ENCODE measurements around the gene TESK2.
A peak's percentile ranks its signal among the peaks of the same experiment; 100 is the strongest.
"Not testable (repeated sequence)": the region's sequence is repeated elsewhere in the genome, so short reads cannot be mapped to it uniquely, and the experiment has no call there.

The TESK2 gene, protein sequence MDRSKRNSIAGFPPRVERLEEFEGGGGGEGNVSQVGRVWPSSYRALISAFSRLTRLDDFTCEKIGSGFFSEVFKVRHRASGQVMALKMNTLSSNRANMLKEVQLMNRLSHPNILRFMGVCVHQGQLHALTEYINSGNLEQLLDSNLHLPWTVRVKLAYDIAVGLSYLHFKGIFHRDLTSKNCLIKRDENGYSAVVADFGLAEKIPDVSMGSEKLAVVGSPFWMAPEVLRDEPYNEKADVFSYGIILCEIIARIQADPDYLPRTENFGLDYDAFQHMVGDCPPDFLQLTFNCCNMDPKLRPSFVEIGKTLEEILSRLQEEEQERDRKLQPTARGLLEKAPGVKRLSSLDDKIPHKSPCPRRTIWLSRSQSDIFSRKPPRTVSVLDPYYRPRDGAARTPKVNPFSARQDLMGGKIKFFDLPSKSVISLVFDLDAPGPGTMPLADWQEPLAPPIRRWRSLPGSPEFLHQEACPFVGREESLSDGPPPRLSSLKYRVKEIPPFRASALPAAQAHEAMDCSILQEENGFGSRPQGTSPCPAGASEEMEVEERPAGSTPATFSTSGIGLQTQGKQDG

DNA sequence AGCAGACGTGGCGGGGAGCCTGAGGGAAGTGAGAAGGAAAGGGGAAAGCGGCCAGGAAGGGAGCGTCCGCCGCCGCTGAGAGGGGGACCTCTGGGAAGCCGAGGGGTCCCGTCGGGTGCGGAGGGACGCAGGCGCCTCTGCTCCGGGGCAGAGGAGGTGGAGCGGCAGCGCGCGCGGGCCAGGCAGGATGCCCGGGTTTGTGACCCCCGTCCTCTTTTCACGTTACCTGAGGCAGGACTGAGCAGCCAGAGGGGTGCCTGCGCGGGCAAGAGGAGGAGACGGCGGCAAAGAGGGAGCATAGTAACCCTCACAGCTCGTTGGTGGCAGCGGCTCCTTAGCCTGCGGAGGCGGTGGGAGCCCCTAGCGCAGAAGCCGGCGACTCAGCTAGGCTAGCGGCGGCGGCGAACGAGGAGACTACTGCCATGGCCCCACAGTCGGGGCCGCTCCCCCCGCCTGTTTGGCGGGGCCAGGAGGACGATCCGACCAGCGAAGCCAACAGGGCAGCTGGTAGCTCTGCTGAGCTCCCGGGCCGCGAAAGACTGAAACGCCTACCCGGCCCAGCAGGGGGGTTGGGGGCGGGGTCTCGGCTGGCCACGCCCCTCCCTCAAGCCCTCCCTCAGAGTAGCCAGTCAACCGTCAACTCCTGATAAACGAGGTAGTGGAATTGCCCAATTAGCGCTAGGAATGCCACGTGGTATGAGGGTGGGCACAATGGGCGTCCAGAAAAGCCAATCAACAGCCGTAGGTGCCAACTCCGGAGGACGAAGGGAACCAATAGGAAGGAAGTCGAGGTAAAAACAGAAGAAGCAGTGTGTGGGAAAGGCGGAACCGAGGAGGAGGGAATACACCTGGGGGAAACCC lies at the start of gene TESK2:
Gene TESK2 (minus strand): TSS at position 538 of the 861 bp plus-strand sequence. CDS start 33,378 bp downstream, outside the sequence.
- peak; percentile 97 for DNase-seq

DNA sequence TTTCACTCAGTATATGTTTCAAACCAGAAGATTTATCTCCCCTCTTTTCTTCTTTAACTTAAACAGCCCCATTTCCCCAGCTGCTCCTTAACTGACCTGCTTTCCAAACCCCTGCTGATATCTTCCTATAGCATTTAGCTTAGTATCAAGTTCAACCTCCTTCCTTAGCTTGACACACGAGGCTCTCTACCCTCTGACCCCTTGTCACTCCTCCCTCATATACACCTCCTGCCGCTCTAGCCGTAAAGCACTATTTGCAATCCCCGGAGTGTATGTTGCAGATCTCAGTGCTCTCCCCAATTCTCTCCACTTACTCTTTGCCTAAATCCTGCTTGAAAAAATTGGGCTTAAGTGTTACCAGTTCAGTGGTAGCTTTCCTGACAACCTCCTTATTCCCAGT lies 45.9 kb upstream of the TESK2 start:
- no peak for DNase-seq

DNA sequence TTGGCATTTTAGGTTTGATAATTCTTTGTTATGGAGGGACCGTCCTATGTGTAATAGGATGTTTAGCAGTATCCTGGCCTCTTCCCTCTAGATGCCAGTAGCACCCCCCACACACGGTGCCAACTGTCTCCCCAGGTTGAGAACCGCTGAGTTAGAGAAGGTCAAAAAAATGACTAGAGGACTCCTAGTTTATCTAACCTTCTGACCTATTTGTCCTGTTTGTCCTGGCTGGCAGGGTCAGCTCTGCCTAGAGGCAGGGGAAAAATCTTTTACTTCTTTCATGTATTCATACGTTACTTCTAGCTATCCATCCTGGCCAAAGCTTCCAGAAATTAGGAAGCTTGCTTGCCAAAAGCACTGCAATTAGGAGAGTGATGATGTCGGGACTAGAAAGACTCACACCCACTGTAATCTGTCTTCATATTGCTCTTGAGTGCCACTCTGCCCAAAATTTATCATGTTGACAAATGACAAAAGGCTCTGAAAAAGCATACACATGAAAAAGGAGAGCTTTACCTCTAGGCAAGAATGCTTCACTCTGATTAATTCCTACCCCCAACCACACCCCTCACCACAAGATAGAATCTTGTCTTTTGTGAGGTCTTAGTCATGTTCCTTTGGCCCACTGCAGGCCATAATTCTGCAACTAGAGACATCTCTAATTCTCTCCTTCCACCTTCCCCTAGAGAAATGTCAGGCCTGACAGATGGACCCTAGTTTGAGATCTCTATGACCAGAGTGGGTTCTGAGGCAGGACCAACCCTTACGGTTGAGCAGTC lies 45.2 kb upstream of the TESK2 start:
- DNase-seq = no peak

DNA sequence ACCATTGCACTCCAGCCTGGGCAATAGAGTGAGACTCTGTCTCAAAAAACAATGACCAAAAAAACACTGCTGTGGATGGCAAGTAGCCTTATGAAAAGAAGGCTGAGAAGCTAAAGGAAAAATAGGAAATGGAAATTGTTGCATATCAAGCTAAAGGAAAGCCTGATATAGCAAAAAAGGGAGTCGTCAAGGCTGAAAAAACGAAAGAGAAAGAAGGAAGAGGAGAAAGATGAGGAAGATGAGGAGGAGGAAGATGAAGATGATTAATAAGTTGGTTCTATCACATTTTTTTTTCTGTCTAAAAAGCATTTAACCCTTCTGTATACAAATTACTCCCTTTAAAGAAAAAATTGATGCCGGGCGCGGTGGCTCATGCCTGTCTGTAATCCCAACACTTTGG lies 40.9 kb upstream of the TESK2 start:
- no peak for DNase-seq

DNA sequence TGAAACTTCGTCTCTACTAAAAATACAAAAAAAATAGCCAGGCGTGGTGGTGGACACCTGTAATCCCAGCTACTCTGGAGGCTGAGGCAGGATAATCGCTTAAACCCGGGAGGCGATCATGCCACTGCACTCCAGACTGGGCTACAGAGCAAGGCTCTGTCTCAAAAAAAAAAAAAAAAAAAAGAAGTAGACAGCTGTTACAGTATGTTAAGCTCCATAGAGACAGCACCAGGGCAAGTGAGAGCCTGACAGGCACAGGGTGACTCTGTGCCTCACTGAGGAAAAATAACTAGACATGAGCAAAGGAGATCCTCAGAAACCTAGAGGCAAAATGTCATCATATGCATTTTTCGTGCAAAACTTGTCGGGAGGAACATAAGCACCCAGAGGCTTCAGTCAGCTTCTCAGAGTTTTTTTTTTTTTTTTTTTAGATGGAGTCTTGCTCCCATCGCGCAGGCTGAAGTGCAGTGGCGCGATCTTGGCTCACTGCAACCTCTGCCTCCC lies 39.7 kb upstream of the TESK2 start:
- DNase-seq = no peak

DNA sequence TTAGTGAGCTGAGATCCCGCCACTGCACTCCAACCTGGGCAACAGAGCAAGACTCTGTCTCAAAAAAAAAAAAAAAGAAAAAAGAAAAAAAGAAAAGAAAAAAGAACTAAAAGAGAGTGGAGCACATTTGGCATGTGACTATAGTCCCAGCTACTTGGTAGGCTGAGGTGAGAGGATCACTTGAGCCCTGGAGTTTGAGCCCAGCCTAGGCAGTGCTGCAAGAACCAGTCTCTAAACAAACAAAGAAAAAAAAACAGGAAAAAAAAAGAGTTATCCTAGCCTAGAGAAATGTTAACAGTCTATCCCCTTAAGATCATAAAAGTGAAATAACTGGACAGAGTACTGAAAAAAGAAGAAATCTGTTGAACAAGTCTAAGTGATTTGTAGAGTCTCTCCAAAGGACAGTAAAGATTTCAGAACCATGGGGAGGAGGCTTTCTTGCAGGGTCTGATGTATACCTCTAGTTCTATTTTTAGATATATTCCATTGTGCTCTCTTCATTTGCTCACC lies 35.2 kb upstream of the TESK2 start:
- DNase-seq = no peak

DNA sequence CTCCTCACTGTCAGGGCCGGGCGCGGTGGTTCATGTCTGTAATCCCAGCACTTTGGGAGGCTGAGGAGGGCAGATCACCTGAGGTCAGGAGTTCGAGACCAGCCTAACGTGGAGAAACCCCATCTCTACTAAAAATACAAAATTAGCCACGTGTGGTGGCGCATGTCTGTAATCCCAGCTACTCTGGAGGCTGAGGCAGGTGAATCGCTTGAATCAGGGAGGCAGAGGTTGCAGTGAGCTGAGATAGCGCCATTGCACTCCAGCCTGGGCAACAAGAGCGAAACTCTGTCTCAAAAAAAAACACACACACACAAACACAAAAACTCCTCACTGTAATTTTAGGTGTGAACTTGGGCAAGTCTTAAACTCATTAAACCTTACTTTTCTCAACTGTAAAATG lies 33.0 kb upstream of the TESK2 start:
- not testable (repeated sequence) for DNase-seq

DNA sequence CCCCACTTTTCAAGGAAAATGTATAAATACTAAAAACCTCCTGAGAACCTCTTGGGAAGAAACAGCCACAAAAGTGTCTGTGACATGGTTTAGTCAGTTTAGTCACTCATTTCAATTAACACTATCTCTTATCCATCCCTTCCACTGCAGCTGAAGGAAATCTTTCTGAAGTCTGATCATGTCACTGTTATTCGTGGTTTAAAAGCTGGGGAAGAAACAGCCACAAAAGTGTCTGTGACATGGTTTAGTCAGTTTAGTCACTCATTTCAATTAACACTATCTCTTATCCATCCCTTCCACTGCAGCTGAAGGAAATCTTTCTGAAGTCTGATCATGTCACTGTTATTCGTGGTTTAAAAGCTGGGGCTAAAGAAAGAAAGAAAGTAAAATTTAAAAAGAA lies 32.6 kb upstream of the TESK2 start:
- not testable (repeated sequence) for DNase-seq

DNA sequence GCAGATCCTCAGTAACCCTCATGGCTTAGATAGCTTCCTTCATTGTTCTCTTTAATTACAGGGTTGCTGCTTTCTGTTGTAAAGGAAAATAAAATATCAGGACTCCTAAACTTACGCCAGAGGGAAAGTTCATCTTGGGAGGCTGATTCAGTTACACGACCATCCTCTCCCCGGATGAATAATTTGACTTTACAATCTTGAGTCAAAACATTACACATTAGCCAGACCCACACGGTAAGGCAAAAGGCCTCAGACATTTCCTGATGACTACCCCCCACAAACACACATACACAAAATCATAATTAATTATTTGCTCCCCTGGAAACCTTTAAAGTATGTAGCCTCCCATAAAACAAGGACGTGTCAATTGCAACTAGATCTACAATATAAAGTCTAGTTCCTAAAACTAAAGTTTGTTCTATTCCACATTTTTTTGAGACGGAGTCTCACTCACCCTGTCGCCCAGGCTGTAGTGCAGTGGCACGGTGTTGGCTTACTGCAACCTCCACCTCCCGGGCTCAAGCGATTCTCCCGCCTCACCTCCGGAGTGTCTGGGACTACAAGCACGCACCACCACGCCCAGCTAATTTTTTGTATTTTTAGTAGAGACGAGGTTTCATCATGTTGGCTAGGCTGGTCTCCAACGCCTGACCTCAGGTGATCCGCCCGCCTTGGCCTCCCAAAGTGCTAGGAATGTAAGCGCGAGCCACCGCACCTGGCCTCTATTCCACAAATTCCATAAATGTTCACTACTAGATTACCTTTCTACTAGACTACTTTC lies 31.6 kb upstream of the TESK2 start:
- no peak for DNase-seq

DNA sequence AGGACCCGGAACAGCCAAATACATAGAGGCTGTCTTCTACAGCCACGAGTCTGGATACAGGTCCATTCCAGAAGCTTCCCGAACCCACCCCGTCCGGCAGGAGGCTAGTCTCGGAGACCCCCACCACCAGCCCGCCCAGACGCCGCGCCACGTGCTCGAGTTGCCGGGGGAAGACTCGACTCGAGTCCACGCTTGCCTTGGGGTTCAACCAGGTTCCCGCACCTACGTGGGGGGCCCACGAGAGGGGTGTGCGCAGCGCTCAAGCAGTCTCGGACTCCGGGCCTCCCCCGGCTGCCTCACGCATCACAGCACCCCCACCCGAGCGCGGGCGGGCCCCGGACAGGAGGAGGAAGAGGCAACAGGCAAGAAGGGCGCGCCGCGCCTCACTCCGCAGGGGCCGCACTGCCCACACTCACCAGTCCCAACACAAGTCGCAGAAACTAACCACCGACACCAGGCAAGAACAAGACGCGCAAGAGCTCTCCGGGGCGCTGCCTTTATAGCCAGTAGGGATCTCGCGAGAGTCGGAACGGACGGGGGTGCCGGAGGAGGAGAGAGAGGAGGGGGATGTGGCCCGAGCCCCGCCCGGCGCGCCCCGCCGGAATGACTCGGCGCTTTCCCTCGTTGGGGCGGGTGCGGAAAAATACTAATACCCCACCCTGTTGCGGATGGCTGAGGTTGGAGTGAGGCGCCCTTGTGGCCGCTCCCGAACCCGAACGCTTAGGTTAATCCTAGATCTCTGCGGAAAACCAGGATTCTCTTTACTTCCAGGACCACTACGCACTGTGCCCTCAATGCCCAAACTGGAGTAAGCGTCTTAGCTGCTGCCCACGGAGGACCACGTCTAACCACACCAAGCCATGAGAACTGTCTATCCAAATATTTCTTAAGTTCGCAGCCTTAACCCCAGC lies 30.7 kb upstream of the TESK2 start, which contains the start of gene PRDX1:
Gene PRDX1 (minus strand): TSS at position 472 of the 911 bp plus-strand sequence. CDS start 2,841 bp downstream, outside the sequence.
- peak; percentile 96 for DNase-seq

DNA sequence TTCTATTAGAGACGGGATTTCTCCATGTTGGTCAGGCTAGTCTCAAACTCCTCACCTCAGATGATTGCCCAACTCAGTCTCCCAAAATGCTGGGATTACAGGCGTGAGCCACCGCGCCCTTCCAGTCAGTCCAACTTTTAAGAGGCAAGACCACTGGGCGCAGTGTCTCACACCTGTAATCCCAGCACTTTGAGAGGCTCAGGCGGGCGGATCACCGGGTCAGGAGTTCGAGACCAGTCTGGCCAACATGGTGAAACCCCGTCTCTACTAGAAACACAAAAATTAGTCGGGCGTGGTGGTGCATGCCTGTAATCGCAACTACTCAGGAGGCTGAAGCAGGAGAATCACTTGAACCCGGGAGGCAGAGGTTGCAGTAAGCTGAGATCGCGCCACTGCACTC lies 28.8 kb upstream of the TESK2 start:
- not testable (repeated sequence) for DNase-seq

DNA sequence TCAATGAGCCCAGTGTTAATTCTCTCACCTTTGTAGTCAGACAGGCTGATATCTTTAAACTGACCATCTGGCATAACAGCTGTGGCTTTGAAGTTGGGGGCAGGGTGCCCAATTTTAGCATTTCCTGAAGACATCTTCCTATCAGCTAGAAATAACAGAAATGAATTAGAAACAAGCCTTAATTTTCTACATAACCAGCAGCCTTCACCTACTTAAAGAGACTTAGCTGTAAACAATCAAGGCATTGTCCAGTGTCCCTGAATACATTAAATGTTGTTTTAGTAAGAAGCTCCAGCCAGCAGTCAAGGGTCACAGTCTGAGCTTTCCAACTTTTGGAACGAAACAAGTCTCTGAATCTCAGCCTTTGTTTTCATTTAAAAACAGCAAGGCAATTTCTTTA lies 27.9 kb upstream of the TESK2 start:
- DNase-seq = no peak

DNA sequence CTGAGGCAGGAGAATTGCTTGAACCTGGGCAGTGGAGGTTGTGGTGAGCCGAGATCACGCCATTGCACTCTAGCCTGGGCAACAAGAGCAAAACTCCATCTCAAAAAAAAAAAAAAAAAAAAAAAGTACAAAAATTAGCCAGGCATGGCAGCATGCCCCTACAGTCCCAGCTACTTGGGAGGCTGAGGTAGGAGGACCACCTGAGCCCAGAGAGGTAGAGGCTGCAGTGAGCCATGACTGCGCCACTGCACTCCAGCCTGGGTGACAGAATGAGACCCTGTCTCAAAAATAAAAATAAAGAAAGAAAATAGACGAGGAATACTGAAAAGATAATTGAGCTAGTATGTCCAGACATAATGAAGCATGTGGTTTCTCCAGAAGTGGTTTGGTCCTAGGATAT lies 27.4 kb upstream of the TESK2 start:
- DNase-seq = not testable (repeated sequence)

DNA sequence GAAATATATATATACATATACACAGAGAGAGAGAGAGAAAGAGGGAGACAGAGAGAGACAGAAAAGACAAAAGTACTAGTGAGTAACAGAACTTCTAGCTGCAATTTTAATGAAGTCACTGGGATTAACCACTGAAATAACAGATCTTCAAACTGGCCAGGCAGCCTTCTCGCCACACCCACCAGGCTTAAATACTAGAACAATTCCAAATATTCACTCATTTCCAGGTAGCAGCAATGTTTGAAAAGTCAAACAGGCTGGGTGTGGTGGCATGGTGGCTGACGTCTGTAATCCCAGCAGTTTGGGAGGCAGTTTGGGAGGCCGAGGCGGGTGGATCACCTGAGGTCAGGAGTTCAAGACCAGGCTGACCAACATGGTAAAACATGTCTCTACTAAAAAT lies 25.5 kb upstream of the TESK2 start:
- DNase-seq = no peak

DNA sequence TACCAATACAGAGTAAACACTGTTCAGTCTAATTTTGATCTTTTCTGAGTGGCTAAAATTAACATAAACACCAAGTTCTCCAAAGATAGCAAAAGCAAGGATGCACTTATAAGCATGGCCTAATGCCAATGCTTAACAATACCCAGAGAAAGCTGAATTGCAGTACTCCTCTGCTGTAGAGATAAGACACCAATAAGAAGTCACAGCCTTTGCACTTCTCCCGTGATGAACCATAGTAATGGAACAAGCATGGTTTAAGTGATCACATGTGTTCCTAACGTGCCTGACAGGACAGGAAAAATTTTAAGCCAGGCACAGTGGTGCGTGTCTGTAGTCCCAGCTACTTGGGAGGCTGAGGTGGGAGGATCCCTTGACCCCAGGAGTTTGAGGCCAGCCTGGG lies 25.1 kb upstream of the TESK2 start:
- no peak for DNase-seq

DNA sequence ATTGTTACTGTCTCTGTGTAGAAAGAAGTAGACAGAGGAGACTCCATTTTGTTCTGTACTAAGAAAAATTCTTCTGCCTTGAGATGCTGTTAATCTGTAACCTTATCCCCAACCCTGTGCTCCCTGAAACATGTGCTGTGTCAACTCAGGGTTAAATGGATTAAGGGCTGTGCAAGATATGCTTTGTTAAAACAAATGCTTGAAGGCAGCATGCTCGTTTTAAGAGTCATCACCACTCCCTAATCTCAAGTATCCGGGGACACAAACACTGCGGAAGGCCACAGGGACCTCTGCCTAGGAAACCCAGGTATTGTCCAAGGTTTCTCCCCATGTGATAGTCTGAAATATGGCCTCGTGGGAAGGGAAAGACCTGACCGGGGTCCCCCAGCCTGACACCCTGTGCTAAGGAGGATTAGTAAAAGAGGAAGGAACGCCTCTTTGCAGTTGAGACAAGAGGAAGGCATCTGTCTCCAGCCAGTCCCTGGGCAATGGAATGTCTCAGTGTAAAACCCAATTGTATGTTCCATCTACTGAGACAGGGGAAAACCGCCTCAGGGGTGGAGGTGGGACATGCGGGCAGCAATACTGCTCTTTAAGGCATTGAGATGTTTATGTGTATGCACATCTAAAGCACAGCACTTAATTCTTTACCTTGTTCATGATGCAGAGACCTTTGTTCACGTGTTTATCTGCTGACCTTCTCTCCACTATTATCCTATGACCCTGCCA lies 22.7 kb upstream of the TESK2 start:
- DNase-seq = not testable (repeated sequence)

DNA sequence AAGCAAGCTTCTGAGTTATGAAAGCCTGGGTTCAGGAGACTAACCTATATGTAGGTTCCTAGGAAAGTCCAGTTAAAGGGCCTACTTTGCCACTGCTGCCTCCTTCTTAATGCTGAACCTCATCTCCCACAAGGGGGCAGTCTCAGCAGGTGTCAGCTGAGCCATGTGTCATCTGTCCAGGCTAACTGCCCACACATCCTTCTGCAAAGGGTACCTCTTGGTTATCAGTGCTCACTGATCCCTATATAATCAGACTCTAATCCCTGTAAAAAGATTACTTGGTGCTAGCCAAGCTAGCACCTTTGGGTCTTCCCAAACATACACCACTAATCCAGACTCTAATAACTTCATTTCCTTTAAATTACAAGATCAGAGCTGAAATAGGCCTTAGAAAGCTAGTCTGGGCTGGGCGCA lies 21.7 kb upstream of the TESK2 start:
- peak; percentile 39 for DNase-seq

DNA sequence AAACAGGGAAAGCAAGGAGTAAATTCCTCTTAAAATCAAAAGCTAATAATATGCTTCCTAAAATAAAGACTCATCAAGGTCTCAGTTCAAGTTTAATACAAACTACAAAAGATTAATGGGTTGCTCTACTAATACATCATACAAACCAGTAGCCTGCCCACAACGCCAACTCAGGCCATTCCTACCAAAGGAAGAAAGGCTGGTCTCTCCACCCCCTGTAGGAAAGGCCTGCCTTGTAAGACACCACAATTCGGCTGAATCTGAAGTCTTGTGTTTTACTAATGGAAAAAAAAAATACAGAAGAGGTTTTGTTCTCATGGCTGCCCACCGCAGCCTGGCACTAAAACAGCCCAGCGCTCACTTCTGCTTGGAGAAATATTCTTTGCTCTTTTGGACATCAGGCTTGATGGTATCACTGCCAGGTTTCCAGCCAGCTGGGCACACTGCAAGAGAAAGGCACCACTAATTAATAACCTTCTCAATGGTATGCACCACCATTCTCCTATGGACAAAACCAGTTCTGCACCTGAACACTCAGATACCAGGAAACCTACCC lies 20.1 kb upstream of the TESK2 start:
- no peak for DNase-seq

Measured in activated T-cell treated with anti-CD3 and anti-CD28 coated beads, Interleukin-2, amount 50 U/mL, for 1 hour (primary cell).